Hypothalamus (tissue), 51 donors: ENCODE results near the gene FHL1.
"Not testable (repeated sequence)": the region's sequence is repeated elsewhere in the genome, so short reads cannot be mapped to it uniquely, and the experiment has no call there.

Source experiments
- DNase-seq, 51 donors: peaks; one replicate each; lab custom pipeline; 2025; lab: John Stamatoyannopoulos, UW

FHL1 gene

DNA sequence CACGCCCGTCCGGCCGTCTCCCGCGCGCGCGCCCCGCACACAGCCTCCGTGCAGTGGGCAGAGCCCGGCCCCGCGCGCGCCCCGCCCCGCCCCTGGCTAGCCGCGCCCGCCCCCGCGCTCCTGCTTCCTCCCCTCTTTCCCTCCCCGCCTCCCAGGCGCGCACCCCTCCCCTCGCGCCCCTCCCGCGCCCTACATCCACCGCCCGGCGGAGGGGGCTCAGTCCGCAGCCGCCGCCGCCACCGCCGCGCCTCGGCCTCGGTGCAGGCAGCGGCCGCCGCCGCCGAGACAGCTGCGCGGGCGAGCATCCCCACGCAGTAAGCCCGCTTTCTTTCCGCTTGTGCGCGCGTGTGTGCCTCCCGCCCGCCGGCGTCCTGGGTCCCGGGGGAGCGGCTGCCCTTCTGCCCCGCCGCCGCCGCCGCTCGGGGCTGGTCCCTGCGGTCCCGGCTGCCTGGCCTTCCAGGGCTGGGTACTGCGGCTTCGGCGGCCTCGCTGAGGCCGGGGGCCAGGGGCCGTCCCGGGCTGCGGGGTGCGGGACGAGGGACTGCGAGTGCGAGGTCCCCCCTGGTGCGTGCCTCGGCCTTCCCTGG, at the start of gene FHL1:
Gene FHL1 (plus strand): TSS at position 219 of the 587 bp plus-strand sequence.
- DNase-seq, result peak in 43 of 51 donors; percentile 1 to 71 (median 41)

DNA sequence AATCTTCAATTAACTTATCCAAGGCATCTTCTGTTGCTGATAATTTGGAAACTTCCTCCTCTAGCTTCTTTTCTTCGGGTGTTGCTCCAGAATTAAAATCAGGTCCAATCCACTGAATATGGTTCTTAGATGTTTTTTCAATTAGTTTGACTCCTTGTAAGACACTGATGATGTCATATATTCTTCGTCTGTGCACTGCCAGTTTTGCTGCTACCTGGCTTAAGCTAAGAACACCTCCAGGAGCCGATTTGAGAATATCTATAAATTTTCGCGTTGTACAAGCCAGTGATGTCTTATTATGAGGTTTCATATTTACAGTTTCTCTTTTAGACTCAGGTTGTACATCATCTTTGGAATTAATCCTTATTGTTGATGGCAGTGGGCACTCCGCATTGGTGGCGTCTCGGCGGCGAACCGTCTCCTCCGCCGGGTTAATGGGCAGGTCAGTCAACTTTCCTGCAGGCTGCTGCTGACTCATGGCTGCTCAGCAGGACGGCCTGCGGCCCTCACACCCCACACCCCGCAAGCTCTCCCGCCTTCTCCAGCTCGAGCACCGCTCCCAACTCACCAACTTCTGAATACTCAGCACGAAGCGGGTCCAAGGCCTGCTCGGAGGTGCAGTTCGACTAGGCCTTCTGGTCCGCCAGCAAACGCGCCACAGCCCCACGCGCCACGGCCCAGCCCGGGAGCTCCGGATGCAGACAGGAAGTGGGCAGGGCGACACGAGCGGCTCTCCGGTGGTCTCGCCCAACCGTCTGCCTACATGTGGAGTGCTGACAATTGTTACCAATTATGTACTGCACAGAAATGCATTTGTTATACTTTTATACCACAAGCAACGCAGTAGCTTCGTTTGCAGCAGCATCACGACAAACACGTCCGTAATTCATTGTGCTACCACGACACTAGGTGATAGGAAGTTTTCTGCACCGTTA, 49.2 kb upstream of the FHL1 start:
- DNase-seq, result no peak

DNA sequence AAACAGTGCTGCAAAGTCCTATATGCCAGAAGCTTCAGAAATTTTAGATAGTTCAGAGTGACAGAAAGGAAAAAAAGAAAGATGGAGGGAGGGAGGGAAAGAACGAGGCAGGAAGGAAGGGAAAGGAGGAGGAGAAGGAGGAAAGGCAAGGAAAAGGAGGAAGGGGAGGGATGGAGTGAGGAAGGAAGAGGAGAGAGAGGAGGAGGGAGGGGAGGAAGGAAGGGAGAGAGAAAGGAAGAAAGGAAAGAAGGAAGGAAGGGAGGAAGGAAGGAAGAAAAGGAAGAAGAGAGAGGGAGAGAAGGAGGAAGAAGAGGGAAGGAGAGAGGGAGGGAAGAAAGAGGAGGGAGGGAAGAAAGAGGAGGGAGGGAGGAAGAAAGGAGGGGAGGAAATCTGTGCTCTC, 42.4 kb upstream of the FHL1 start:
- DNase-seq, result no peak

DNA sequence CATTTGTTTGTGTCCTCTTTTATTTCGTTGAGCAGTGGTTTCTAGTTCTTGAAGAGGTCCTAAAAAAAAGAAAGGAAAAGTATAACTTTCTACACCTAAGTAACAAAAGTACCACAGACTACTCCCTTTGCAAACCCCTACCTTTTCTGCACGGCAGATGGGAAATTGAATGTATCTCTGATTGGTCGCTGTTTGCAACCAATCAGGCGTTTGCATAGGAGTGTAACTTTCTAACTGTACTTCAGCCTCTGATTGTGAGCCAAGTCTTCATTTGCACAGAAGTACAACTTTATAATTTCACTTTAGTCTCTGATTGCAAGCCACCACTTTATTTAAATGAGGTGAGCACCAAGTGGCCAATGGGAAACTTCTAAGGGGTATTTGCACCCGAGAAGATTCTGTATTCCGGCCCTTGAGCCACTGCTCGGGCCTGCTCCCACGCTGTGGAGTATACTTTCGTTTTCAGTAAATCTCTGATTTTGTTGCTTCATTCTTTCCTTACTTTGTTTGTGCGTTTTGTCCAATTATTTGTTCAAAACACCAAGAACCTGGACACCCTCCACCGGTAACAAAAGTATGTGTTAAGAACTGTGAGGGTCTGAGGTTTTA, 40.3 kb upstream of the FHL1 start:
- no peak for DNase-seq

DNA sequence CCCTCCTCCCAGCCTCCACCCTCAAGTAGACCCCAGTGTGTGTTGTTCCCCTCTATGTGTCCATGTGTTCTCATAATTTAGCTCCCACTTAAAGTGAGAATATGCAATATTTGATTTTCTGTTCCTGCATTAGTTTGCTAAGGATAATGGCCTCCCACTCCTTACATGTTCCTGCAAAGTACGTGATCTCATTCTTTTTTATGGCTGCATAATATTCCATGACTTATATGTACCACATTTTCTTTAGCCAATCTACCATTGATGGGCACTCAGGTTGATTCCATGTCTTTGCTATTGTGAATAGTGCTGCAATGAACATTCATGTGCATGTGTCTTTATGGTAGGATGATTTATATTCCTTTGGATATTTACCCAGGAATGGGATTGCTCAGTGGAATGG, 38.4 kb upstream of the FHL1 start:
- DNase-seq, result not testable (repeated sequence)

DNA sequence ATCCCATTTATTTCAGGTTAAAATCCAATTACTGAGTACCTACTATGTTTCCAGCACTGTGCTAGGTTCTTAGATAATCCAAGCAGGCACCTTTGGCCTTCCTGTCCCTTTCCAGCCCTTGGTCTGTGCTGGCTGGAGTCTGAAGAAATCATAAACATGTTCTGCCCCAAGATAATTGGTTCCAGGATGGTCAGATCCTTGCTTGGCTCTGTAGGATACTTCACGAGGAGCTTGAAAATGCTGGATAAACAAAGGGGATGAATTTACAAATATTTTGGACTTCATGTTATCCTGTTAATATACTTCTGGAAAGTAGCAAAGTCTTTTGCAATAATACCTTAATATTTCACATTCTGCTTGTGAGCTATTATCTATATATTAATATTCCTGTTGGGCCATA, 35.0 kb upstream of the FHL1 start:
- no peak for DNase-seq

DNA sequence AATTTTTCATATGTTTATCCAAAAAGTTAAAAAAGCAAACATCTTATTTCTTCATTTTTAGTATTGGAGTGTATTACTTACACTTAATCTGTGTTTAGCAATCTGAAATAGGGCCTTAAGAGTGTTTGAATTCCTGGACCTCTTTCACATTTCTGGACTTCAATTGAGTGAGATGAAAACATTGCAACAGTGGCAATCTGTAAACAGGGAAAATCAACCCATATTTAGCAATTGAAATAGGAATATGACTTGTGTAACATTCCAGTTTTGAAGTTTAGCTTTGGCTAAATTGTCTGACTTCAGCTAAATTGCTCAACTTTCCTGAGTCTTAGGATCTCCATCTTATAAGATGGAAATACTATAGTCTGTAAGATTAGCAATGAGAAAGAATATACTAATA, 34.6 kb upstream of the FHL1 start:
- no peak for DNase-seq

DNA sequence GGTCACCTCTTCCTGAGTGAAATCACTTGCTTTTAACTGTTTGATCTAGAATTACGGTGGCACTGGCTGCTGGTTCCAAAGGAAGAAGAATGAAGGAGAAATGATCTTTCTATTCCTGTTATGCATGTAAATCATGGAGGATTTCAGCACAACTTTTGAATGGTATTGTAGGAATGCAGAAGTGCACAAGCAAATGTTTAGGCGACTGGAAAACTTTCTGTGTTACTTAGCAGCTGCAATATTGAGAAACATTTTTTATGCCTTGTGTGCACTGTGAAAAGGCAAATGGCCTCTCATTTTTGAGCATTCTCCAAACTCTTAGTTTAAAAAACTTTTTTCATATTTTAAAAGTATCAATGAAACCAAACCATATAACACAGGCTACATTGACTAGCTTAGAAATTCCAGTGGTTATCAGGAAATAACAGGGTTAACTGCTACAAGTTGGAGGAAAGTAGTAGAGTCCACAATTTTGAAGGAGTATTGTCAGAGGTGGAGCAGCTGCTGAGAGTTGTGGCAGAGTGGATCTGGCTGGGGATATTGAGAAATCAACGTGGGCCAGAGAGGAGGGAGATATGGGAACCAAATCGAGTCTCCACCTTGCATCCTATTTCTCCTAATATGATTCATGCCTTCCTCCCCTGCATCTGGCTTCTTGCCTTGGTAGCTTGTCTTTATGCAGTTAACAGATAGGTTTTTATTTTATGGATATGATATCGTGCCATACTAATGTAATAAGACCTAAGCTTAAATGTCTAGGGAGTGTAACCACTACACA, 32.0 kb upstream of the FHL1 start:
- DNase-seq, result no peak

DNA sequence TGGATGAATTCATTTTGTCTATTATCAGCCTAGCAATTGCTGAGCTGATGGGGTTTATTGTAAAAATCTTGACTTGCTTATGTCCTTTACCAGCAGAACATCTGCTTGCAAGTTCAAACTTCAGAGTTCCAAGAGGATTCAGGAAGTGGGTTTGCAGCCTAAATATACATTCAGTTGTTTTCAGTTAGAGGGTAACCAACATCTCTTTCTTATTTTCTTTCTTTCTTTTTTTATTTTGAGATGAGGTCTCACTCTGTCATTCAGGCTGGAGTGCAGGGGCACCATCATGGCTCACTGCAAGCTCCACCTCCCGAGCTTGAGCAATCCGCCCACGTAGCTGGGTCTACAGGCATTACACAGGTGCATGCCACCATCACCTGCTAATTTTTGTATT, 31.4 kb upstream of the FHL1 start:
- no peak for DNase-seq

DNA sequence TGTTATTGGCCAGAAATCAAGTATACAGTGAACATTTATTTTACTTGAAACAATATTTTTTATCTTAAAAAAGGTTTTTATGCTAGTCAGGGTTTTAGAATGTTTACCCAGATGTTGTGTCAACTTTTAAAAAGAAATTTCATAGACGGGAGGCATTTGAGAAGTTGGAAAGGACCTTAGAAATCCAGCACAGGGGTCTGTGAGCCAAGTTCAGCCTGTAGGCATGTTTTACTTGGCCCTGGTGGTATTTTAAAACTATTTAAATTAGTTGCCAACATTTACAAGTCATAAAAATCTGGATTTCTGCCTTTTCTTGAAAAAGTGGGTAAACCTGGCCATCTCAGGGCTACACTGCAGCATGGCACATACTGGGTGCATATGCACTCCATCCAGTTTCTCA, 25.5 kb upstream of the FHL1 start:
- no peak for DNase-seq

DNA sequence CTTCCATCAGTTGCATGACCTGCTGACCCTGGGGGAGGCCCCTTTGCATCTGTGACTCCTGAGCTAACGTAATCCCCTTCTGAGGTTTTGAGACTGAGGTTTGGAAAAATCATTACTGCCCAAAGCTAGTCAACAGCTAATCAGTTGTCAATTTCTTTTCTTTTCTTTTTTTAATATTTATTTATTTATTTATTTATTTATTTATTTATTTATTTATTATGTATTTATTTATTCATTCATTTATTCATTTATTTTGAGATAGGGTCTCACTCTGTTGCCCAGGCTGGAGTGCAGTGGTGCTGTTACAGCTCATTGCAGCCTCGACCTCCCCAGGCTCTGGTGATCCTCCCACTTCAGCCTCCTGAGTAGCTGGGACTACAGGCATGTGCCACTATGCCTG, 25.1 kb upstream of the FHL1 start:
- DNase-seq, result no peak

DNA sequence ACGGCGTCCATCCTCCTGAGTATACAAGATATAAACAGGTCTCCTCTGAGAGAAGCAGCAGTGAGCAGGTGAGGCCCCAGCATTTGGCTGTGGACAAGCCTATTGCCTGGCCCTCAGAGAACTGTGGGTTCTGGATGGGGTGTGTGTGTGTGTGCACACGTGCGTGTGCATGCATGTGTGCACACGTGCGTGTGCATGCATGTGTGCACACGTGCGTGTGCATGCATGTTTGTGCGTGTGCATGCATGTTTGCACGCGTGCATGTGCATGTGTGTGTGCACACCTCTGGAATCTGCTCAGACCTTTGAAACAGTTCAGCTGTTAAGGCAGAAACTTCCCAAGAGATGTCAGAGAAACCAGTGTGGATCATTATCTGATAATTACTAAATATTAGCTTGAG, 22.2 kb upstream of the FHL1 start:
- DNase-seq, result no peak

DNA sequence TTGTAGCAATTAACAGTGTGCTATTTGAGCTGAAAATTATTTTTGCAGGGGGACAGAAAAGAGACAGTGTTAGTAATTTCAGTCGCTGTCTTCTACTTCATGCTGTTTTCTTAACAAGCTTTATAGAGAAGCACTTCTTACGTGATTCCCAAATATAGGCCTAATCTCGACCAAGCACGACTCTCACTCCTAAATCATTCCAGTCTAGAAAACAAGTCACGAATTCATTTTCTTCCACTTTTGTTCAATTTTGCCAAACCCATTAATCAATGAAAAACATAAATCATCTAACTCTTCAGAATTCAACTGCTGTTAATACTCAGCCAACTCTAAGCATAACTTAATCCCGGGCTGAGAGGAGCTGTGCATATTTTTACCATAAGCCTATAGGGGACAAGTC, 21.0 kb upstream of the FHL1 start:
- no peak for DNase-seq

DNA sequence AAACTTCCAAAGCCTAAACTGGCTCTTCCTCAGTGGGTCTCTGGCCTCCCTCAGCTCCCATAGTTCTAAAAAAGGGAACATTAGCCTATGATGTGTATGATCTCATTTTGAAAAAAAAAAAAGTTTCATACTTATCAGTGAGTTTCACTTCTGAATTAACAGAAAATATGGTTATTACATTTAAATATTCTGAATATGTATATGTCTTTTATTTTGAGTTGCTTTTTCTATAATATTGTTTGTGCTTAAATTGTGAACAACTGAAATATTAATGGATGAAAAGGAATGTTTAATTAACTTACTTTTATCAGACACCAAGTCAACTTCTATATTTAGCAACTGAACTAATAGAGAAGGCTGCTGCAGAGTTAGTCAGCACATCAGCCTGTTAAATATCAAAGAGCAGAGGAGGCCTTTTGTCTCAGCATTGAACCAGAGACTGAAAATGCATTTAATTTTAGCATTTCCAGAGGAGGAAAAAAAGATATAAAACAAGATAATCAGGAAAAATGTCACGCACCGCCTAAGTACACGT, 20.4 kb upstream of the FHL1 start:
- peak in 1 of 51 donors; percentile 1 for DNase-seq

DNA sequence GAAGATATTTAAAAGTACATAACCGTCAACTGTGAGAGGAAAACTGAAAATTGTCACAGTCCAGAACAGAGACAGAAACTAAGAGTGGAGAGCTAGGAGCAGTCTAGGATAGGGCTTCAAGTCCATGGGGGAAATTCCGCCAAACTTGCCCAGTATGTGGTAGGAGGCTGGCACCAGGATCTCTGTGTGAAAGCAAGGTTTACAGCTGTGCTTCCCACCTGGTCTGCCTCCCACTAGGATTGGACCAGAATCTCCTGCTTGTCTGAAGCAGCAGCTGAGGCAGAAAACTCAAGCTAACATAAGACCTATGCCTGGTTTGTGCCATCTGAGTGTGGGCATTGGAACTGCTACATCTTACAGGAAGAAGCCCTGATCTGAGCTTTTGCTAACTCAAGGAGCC, 18.6 kb upstream of the FHL1 start:
- DNase-seq, result no peak

DNA sequence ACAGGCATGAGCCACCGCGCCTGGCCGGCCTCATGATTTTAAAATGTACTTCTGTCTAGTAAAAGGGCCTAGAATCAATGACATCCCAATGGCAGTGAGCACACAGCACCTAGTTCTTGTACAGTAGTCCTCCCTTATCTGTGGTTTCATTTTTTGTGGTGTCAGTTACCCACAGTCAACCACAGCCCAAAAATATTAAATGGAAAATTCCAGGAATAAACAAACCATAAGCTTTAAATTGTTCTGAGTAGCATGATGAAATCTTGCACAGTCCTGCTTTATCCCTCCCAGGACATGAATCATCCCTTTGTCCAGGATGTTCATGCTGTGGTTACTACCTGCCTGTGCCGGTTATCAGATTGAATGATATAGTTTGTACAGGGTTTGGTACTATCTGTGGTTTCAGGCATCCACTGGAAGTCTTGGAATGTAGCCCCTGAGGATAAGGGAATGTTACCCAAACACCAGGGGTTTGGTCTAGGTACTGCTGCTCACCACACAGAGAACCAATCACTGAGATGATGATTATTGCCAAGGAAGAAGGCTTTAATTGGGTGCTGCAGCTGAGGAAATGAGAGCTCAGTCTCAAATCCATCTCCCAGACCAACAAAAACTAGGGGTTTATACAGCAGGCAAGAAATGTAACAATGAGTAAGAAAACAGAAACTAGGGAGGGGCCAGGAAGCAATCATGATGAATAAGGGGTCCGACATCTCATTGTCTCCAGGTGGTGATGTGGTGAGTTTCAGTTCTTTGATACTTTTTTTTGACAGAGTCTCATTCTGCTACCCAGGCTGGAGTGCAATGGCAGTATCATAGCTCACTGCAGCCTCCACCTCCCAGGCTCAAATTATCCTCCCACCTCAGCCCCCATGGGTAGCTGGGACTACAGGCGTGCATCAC, 16.2 kb upstream of the FHL1 start:
- DNase-seq, result no peak

DNA sequence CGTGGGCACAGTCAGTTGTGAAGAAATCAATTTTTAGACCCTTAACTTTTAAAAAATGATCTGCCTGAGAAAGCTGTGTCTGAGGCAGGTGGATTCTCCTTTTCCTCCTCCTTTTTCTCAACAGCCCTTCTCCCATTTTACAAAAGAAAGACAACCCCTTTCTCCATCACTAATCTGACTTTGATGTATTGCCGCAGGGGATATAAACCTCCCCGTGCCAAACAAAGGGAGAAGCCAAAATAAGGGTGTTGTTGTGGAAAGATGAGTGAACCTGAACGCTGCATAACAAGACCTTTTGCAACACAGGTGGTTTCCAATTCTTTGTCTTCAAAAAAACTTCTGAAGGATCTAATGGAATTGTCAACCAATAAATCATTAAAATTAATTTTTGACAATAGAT, 8.4 kb upstream of the FHL1 start:
- DNase-seq, result no peak

DNA sequence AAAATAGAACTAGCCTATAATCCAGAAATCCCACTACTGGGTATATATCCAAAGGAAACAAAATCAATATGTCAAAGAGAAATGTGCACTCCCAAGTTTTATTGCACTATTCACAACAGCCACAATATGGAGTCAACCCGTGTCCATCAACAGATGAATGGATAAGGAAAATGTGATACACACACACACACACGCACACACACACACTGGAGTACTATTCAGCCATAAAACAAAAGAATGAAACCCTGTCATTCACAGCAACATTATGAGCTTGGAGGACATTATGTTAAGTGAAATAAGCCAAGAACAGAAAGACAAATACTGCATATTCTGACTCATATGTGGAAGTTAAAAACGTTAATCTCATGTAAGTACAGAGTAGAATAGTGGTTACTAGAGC, 5.8 kb upstream of the FHL1 start:
- no peak for DNase-seq

DNA sequence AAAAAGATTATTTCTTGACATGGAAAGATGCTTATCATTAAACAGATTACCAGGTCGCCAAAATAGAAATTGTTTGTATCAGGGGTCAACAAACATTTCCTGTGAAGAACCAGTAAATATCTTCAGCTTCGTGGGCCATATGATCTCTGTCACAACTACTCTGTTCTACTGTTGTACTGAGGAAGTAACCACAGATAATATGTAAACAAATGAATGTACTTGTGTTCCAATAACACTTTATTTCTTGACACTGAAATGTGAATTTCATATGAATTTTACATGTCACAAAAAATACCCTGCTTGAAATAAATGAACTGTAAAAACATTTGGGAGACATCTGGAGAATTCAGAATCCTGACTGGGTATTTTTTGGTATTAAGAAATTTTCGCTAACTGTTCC, 4.7 kb upstream of the FHL1 start:
- DNase-seq, result no peak

DNA sequence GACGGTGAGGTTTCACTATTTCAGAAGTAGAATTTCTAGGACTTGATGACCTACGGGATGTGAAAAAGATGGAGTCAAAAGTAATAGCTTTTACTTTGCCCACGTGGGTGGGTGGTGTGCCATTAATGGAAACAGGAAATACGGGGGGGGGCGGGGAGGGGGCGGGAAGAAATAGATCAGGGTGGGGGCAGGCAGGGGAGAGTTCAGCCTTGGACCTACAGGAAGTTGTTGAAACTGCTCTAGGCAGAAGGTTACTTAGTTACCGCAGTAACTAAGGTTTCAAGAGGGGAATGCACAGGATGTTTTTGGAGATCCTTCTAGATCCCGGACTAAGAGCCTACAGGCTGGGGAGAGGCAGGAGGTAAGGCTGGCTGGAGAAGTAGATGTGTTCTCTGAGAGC, 3.6 kb upstream of the FHL1 start:
- DNase-seq, result no peak
